CD4-positive, alpha-beta T cell treated with Interleukin-21 for 1 hour (primary cell): ENCODE results near the gene STX8.
A peak's percentile ranks its signal among the peaks of the same experiment; 100 is the strongest.

ENCODE experiments used
- DNase-seq: peaks from one replicate; pipeline ENCODE4 v3.0.0-alpha.2; 2020

The STX8 gene

DNA sequence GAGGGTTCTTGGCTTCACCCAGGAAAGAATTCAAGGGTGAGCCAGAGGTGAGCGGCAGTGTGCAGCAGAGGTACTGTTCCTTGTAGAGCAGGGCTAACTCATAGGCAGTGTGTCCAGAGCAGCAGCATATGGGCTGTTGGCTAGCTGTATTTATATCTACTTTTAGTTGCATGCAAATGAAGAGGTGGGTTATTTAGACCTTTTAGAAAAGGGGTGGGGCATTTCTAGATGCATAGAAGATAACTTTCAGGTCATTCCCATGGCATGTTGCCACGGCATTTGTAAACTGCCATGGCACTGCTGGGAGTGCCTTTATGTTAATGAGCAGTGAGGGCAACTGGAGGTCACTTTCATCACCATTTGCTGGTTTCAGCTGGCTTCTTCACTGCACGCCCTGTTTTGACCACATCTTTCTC, 141.0 kb downstream of the STX8 start:
- DNase-seq, result no peak

GRCh38 chr17:9432934-9433421, 142.6 kb downstream of the STX8 start:
- DNase-seq, result no peak

GRCh38 chr17:9432134-9432885, 143.3 kb downstream of the STX8 start:
- DNase-seq, result no peak

GRCh38 chr17:9431620-9432019, 144.0 kb downstream of the STX8 start:
- no peak for DNase-seq

GRCh38 chr17:9427465-9428315, 147.9 kb downstream of the STX8 start:
- no peak for DNase-seq

- DNase-seq, result no peak
These were observed 151.5 kb downstream of the STX8 start for GRCh38 chr17:9424071-9424640.

DNA sequence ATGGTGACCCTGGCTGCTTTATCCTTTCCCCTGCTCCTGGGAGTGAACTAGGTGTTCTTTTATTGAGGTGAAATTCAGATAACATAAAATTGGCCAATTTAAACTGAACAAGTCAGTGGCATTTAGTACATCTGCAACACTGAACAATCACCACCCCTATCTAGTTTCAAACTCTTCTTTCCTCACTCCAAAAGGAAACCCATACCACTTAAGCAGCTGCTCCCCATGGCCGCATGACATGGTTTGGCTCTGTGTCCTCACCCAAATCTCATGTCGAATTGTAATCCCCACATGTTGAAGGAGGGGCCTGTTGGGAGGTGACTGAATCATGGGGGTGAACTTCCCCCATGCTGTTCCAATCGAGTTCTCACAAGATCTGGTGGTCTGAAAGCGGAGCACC, 154.1 kb downstream of the STX8 start:
- DNase-seq, result no peak

DNA sequence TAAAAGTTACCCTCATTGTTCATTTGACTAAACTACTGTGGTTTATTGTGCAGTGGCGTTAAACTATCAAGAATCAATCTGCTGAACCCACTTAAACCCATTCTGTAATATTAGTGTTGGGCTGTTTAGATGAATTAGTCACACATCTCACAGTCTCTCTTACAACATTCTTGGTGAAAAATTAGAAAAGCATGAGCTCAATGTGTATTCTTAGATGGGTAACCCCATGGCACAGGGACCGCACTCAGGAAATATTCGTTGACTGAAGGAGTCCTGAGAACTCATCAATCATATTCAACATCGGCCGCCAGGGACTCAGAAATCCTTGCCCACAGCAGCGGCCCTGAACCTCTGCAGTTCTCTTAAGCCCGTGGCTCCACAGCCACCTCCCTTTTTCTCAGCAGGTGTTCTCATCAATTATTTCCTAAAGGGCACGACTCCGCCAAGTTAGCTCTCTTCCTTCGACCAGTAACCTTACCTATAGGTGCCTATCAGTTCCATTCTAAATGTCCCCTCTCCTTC, 155.6 kb downstream of the STX8 start:
- DNase-seq, result no peak

GRCh38 chr17:9414471-9414870, 161.1 kb downstream of the STX8 start:
- no peak for DNase-seq

DNA sequence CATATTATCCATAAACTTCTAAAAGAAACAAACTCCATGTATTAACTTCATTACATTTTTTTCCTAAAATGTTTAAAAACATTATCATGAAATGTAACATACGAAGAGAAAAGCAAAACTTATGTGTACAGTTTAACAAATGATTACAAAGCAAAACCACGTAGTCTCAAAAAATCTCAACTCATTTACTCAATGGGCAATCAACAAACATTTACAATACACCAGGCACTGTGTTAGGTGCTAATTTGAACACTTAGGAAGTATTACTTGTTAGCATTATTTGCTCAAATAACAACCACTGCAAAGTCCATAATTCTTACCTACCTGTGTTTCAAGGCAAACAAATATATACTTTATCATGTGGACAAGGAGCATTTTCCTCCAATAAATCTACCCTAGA, 164.9 kb downstream of the STX8 start:
- DNase-seq, result no peak

- no peak for DNase-seq
These were observed 165.3 kb downstream of the STX8 start for GRCh38 chr17:9410301-9410700.

- DNase-seq, result no peak
These were observed 165.7 kb downstream of the STX8 start for GRCh38 chr17:9409878-9410277.

DNA sequence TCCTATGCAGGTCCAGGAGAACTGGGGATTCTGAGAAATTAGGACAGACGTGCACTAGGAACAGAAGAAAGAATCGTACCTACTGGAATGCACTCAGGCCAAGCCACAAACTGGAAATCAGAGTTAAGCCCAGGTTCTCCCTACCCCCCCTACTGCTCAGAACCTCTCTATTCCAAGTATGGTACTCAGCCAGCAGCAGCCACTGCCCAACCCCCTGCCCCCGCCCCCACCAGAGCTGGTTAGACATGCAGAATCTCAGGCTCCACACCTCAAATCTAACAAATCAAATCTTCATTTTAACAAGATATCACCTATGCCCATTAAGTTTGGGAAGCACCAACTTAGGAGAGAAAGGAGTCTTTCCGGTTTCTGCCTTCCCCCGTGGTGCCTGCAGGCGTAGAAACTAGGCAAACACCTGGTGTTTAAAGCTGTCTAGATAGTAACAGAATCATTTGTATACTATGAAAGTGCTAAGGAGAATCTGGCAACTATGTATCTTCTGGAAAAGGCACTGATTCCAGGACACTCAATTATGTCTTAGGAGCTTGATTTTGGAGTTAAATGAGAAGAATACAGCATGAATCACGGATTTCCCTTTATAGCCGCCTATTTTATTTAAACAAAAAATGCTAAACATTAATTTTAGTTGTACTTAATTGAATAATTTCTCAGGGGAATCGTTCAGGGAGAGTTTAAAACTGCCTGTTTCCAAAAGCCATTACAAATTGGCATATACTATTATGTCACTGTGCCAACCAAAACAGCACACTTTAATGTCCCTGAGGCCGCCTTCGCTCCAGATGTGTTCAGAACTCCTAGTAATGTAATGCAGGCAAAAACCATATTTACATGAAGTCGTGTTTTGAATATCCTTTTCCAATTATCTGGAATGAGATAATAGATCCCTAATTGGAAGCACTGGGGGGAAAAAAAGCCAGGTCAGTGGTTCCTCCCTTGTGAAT, 166.5 kb downstream of the STX8 start:
- no peak for DNase-seq

DNA sequence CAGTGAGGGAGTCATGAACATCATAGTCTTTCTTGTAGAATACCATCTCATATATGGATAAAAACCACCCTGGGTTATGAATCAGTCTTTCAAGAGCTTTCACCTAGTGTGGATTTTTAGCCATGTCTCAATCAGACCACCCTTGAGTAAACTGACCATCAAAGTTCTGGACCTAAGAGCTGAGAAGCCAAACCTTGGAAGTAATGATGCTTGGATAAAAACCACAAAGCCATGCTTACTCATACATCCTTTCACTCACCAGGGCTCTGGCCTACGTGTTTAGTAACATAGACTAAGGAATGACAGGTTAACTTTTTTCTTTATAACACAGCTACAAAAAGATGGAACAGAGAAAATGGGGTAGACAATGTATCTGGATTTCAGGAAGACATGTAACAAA, 167.2 kb downstream of the STX8 start:
- no peak for DNase-seq

GRCh38 chr17:9406046-9406606, 169.5 kb downstream of the STX8 start:
- no peak for DNase-seq

DNA sequence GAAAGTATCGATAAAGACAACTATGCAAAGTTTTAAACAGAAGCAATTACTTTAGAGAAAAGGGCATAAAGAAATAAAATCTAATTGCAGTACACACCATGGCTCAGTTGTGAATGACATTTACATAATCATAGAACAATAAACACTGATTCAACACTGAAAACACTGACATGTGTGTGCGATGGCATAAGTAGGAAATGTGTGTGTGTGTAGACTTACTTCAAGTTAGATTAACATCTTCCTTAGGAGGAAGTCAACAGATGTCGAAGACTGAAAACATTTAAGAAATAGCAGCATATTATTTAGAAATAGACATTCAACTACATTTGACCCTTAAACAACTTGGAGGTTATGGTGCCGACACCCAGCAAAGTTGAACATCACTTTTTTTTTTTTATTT, 172.4 kb downstream of the STX8 start:
- no peak for DNase-seq

DNA sequence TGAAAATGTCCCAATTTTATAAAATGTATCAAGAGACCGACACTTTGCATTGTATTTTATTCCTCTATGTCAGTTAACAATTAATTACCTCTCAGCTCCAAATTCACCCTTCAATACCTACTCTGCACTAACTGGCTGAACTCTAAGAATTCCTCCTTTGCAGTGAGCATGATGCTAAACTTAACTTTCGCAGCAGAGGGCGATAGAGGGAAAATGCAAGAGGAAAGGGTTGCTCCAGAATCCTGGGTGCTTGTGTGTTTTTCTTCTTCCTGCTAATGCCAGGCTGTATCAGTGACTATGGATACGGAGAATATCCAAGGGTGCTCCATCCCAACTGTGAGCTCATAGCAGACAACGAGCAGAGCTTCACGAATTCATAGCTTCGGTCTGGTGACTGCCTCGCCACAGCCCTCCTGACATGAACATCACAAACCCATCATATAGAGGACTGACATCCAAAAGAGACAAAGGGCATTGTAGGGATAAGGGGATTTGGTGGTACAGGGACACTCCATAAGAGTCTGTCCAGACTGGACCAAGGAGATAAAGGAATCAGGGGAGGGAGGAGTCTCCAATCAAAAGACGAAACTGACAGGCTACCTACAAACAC, 172.9 kb downstream of the STX8 start:
- DNase-seq, result peak; percentile 31

- DNase-seq, result no peak
These were observed 174.2 kb downstream of the STX8 start for GRCh38 chr17:9401434-9401833.

- peak; percentile 22 for DNase-seq
These were observed 186.5 kb downstream of the STX8 start for GRCh38 chr17:9389111-9389527.

DNA sequence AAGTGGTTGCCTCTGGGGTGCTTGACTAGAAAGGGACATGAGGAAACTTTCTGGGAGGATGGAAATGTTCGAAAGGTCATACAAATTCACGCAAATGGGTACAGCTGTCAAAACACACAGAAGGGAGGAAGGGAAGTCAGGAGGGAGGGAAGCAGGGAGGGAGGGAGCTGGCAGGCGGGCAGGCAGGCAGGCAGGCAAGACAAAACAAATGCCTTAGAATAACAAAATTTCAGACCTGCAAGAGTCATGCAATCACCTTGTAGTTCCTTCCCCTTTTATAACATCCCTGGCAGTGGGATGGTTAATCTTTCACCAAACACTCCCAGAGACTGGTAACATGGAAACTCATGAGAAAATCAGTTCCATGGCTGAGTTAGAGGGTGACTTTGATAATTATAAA, 189.2 kb downstream of the STX8 start:
- DNase-seq, result no peak

DNA sequence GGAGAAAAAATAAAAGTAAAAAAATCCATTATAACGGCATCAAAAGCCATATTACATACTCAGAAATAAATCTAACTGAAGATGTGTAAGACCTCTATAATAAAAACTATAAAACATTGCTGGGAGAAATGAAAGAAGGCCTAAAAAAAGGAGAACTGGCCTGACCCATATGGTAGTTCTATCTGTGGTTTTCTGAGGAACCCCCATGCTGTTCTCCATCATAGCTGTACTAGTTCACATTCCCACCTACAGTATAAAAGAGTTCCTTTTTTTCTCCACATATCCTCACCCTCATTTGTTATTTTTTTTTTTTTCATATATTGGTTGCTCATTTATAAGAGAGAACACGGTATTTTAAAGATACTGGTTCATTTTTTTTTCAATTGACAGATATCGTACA, 191.8 kb downstream of the STX8 start:
- DNase-seq, result no peak

- DNase-seq, result no peak
These were observed 193.0 kb downstream of the STX8 start for GRCh38 chr17:9382626-9383025.
